ENCODE data around the gene SP8. TPM values are rescaled to one million over a fixed set of nuclear protein-coding genes. Genes with fewer than 3 reads are reported as not detected.
A peak's percentile ranks its signal among the peaks of the same experiment; 100 is the strongest.

SP8 gene
- total RNA-seq, 6 experiments from 2014 or later, result not detected

GRCh38 chr7:20816372-20816959, 29.8 kb upstream of the SP8 start:
- intact Hi-C loops (cut with DNase I), result no loop called here
- no peak for DNase-seq
- Histone ChIP-seq H3K9me3 (no peaks in the 10 kb centered on the region), H3K27ac (no peak overlapping the region), H3K27me3 (no peaks in the 10 kb centered on the region), H3K36me3 (no peaks in the 10 kb centered on the region), H3K4me3 (no peak overlapping the region), H3K4me1 (no peaks in the 10 kb centered on the region)
- ATAC-seq, result no peak
- TF ChIP-seq POLR2A (IDR thresholded peaks at IDR 0.05) (no peak), CTCF (IDR thresholded peaks at IDR 0.05) (no peak)
- 18% methylated on average over 4 of the region's 4 CpGs for WGBS (ENCODE audit: insufficient coverage, low coverage, low lambda C conversion rate, missing lambda C conversion rate)

- intact Hi-C loops (cut with DNase I), result no loop called here
- DNase-seq (no peak), ATAC-seq (no peak)
- Histone ChIP-seq H3K36me3 (no peaks in the 10 kb centered on the region), H3K4me3 (no peak overlapping the region), H3K9me3 (no peaks in the 10 kb centered on the region), H3K27ac (no peak overlapping the region), H3K27me3 (peaks cover 0 to 11% of the 10 kb centered on the region in 2 donors), H3K4me1 (no peaks in the 10 kb centered on the region)
- 81% methylated on average over 3 of the region's 3 CpGs for WGBS (ENCODE audit: insufficient coverage, low coverage, low lambda C conversion rate, missing lambda C conversion rate)
- no peak for TF ChIP-seq POLR2A (IDR thresholded peaks at IDR 0.05)
- no peak for TF ChIP-seq CTCF (IDR thresholded peaks at IDR 0.05)
These were observed 17.7 kb upstream of the SP8 start for GRCh38 chr7:20804345-20804744.

GRCh38 chr7:20799566-20800366, 13.1 kb upstream of the SP8 start:
- ATAC-seq, result no peak
- Histone ChIP-seq H3K9me3 (no peaks in the 10 kb centered on the region), H3K36me3 (no peaks in the 10 kb centered on the region), H3K27ac (no peak overlapping the region), H3K4me3 (no peak overlapping the region), H3K27me3 (peaks cover 10 to 38% of the 10 kb centered on the region in 2 donors), H3K4me1 (peaks cover 0 to 14% (median 3%) of the 10 kb centered on the region in 4 donors)
- DNase-seq, result no peak
- 58% methylated on average over 5 of the region's 5 CpGs for WGBS (ENCODE audit: insufficient coverage, low coverage, low lambda C conversion rate, missing lambda C conversion rate)
- intact Hi-C loops (cut with DNase I), result no loop called here
- TF ChIP-seq CTCF (IDR thresholded peaks at IDR 0.05) (no peak), POLR2A (IDR thresholded peaks at IDR 0.05) (no peak)

- Histone ChIP-seq H3K4me3 (peak overlapping the region in 2 of 3 donors; percentile 3 to 57), H3K9me3 (no peaks in the 10 kb centered on the region), H3K27ac (no peak overlapping the region), H3K36me3 (no peaks in the 10 kb centered on the region), H3K27me3 (peaks cover 10 to 47% of the 10 kb centered on the region in 2 donors), H3K4me1 (peaks cover 0 to 14% (median 3%) of the 10 kb centered on the region in 4 donors)
- intact Hi-C loops (cut with DNase I), result no loop called here
- ATAC-seq (no peak), DNase-seq (no peak)
- TF ChIP-seq CTCF (IDR thresholded peaks at IDR 0.05) (no peak), POLR2A (IDR thresholded peaks at IDR 0.05) (no peak)
- WGBS (ENCODE audit: insufficient coverage, low coverage, low lambda C conversion rate, missing lambda C conversion rate), result 3% methylated on average over 12 of the region's 15 CpGs
These were observed 12.0 kb upstream of the SP8 start for GRCh38 chr7:20798694-20799121.
